HPDE6-E6E7 (cell line): ENCODE measurements around the gene PPP1R15A.
"Not testable (repeated sequence)": the region's sequence is repeated elsewhere in the genome, so short reads cannot be mapped to it uniquely, and the experiment has no call there.

Source experiments
- DNase-seq: peaks from one replicate; pipeline ENCODE4 v3.0.0; 2011; ENCODE audit warnings: missing footprints; ENCODE audit errors: extremely low spot score

Gene PPP1R15A

GRCh38 chr19:48872182-48872883 is at the start of gene PPP1R15A:
Gene PPP1R15A (plus strand): TSS chr19:48872421. CDS start chr19:48873234, 813 bp downstream.
- peak; percentile 94 for DNase-seq

- DNase-seq, result no peak
Observed at GRCh38 chr19:48822514-48822913, 49.7 kb upstream of the PPP1R15A start.

DNA sequence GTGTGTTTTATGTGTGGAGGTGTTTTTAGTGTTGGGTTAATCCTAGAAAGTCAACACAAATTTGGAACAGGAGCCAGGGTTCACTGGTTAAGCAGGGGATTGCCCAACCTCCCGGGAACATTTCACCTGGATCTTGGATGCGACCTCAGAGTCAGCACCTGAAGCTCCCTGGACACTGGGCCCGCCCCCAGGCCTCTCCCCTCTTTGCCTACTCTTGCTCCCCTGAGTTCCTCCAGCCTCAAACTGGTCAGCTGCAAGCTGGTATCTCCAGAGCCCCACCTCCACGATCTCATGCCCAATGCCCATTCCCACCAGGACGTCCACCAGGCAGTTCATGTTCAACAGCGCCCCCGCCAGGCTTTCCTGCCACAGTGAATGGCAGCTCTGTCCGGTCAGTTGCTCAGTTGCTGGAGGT is 45.6 kb upstream of the PPP1R15A start:
- no peak for DNase-seq

DNA sequence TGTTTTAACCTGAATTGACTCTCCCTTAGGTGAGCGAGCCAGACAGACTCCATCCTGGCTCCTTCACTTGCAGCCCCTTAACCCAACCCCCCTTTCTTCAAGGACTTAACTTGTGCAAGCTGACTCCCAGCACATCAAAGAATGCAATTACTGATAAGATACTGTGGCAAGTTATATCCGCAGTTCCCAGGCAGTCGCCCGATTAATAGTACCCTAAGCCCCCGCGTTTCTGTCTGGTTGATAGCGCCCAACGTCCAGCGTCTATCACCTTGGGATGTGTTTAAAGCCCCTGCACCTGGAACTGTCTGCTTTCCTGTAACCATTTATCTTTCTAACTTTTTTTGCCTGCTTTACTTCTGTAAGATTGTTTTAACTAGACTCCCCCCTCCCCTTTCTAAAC is 42.1 kb upstream of the PPP1R15A start:
- DNase-seq, result no peak

DNA sequence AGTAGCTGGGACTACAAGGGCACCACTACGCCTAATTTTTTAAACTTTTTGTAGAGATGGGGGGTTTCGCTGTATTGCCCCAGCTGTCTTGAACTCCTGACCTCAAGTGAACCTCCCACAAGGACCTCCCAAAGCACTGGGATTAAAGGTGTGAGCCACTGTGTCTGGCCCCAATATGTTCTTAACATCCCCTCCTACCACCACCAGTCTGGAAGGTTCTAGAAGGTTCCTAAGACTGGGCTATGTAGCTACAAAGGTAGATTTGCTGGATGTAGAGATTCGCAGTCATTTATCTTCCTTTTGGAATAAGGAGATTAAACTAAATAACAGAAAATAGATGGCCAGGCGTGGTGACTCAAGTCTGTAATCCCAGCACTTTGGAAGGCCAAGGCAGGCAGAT is 41.3 kb upstream of the PPP1R15A start:
- no peak for DNase-seq

DNA sequence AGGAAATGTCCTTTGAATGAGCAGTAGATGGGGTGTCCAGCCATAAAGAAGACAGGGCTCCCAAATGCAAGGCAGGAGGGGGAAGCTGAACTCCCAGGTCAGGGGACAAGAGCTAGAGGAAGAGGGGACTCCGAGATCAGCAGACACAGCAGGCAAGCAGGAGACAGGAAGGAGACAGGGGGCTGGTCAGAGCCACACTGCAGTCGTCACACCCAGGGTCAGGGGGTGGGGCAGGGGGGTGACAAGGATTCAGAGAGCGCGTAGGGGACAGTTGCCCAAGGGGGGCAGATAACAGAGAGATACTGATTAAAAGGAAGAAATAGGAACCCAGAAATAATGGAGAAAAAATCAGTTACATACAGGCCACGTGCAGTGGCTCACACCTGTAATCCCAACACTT is 39.2 kb upstream of the PPP1R15A start:
- no peak for DNase-seq

DNA sequence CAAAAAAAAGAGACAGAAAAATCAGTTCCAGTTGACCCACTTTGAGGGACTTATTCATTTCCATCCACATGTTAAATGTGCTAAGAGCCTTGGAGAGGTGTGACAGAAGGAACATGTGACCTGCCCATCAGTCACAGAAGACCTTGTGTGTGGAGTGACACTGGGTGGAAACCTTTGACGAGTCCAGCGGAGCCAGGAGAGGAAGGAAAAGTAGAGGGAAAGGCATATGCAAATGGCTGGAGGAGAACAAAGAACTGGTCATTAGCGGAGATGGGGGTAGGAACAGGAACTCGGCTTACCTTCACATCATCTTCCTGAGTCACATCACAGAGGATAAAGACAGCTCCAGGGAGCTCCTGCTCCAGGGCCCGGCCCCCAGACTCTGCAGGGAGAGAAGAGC is 38.2 kb upstream of the PPP1R15A start:
- DNase-seq, result no peak

- DNase-seq, result peak; percentile 80
Observed at GRCh38 chr19:48835734-48836088, 36.5 kb upstream of the PPP1R15A start.

GRCh38 chr19:48836089-48837017 is 35.9 kb upstream of the PPP1R15A start, which contains the start of gene HSD17B14:
Gene HSD17B14 (minus strand): TSS chr19:48836491. CDS start chr19:48836411, 80 bp downstream.
- no peak for DNase-seq

- DNase-seq, result no peak
Observed at GRCh38 chr19:48837051-48837524, 35.1 kb upstream of the PPP1R15A start.

- DNase-seq, result no peak
Observed at GRCh38 chr19:48837687-48838086, 34.5 kb upstream of the PPP1R15A start.

DNA sequence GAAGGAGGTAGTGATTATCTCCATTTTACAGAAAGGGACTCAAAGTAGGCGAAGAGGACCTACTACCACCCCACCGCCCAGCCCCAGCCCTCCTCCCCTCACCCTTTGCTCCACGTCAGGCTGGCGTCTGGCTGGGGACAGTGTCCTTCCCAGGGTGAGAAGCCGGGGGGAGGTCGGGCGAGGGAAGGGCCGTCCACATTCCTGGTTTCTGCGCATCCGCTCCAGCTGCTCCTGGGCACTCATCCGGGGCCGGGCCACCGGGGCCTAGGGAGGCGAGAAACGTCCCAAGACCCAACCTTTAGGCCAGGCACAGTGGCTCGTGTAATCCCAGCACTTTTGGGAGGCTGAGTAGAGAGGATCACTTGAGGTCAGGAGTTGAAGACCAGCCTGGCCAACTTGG is 31.2 kb upstream of the PPP1R15A start:
- DNase-seq, result no peak

DNA sequence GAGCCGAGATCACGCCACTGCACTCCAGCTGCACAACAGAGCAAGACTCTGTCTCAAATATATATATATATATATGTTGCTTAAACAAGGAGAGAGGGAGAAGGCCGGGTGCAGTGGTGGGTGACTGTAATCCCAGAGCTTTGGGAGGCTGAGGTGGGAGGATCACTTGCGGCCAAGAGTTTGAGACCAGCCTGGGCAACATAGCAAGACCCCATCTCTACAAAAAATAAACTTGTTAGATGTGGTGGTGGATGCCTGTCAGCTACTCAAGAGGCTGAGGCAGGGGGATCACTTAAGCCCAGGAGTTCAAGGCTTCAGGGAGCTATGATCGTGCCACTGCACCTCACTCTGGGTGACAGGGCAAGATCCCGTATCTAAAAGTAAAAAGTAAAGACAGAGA is 30.6 kb upstream of the PPP1R15A start:
- DNase-seq, result no peak

DNA sequence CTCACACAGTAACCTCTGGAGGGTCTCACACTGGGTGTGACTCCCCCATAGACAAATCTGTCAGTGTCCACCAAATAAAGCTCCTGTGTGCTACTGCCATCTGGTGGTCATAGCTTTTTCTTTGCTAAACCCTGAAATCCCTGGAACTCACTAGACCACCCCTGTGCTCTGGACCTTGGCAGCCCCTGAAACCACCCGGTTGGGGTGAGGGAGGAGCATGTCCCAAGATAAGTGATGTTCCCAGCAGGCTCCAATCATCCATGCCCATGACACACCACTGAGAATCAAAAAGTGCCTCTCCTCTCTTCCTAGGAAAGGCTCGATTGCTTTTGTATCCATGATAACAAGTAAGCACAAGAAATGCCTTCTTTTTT is 29.4 kb upstream of the PPP1R15A start:
- DNase-seq, result no peak

DNA sequence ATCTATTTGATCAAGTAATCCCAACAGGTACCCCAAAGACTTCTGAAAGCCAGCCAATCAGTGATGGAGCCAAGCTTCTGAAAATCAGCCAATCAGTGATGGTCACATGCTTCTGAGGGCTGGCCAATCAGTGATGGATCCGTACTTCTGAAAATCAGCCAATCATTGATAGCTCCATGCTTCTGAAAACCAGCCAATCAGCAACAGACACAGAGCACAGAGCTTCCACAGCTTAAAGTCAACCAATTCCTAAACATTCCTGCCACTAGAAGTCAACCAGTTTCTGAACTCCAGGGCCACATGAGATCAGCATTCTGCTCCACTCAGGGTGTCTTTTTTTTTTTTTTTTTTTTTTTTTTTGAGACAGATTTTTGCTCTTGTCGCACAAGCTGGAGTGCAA is 27.7 kb upstream of the PPP1R15A start:
- no peak for DNase-seq

DNA sequence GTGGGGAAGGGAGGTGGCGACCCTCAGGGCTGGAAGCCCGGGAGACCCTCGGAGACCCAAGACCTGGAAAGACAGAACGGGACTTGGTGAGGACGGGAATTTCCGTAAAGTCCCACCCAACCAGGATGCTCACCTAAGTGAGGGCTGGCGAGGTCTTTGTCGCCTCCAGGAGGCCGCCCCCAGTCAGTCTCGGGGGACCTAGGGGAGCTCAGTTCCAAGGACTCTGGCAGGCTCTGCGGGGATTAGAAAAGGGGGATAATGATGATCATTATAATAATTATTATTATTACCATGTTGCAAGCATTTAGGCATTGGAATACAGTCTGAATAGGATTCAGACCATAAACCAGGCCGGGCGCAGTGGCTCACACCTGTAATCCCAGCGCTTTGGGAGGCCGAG is 26.8 kb upstream of the PPP1R15A start:
- DNase-seq, result no peak

- not testable (repeated sequence) for DNase-seq
Observed at GRCh38 chr19:48846659-48847058, 25.6 kb upstream of the PPP1R15A start.

- no peak for DNase-seq
Observed at GRCh38 chr19:48852292-48852691, 19.9 kb upstream of the PPP1R15A start.

DNA sequence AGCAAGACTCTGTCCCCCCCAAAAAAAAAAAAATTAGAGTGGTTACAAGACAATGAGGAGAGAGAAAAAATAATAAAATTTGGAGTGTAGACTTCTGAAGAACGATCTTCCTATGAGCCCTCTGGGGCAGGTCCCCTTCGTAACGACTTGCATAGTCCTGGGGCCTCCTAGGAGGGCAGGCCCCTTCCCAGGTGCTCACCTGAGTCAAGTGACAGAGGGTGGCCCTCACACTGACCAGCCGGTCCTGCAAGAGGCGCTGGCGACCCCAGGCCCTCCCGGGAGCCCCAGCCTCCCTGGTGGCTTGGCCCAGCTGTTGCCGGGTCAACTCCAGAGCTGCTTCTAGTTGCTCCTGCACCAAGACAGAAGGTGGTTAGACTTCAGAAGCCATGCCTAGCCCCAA is 18.7 kb upstream of the PPP1R15A start:
- DNase-seq, result no peak

DNA sequence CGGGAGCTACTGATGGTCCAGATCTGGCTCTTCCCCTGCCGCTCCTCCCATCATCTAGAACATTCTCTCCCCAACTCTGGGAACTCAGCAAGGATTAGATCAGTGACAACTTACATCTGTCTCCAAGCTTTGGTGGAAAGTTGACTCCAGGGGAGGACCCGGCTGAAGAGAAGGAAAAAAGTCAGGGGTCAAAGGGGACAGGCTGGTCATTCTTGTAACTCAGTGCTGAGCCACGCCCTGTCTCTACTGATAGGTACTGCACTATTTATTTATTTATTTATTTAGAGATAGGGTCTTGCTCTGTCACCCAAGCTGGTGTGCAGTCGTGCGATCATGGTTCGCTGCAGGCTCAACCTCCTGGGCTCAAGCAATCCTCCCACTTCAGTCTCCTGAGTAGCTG is 18.1 kb upstream of the PPP1R15A start:
- DNase-seq, result no peak

GRCh38 chr19:48856921-48857320 is 15.3 kb upstream of the PPP1R15A start:
- DNase-seq, result no peak

GRCh38 chr19:48858984-48859710 is 13.1 kb upstream of the PPP1R15A start:
- DNase-seq, result no peak
